ENCODE data around the gene CHAT. TPM values are rescaled to one million over a fixed set of nuclear protein-coding genes. Genes with fewer than 3 reads are reported as not detected.

Gene CHAT
- total RNA-seq, 5 donors from 2014 or later (not counting 1 experiment from before 2014, with no cell fraction given): not detected

GRCh38 chr10:49686651-49687050, 72.8 kb downstream of the CHAT start:
- Mint-ChIP-seq H3K9me3 (peaks cover 4 to 22% (median 11%) of the 10 kb centered on the region in 3 donors), H3K36me3 (no peaks in the 10 kb centered on the region), H3K27ac (no peak overlapping the region), H3K4me3 (no peak overlapping the region), H3K4me1 (no peaks in the 10 kb centered on the region), H3K27me3 (peaks cover 45 to 47% of the 10 kb centered on the region in 2 donors)
- H3K27me3 ChIP-seq (replicated peaks in 1 of 2; ENCODE audit: control insufficient read depth in 2 of 2, extremely low read depth in 1 of 2, insufficient read depth in 2 of 2, low read length in 1 of 2): peaks cover 13 to 33% of the 10 kb centered on the region in 2 experiments
- WGBS (ENCODE audit: insufficient coverage): 75% methylated on average over 1 of the region's 4 CpGs
- H3K27ac ChIP-seq (ENCODE audit: low read length): no peak overlapping the region
- H3K36me3 ChIP-seq (ENCODE audit: control insufficient read depth in 2 of 2, extremely low read depth in 1 of 2, insufficient read depth in 1 of 2, low read length in 1 of 2): no peaks in the 10 kb centered on the region
- ChIA-PET POLR2A (no interaction called here), CTCF (no interaction called here)
- no peak for DNase-seq
- no peak overlapping the region for H3K4me3 ChIP-seq (ENCODE audit: control insufficient read depth in 1 of 2, extremely low read depth in 1 of 2, low read length in 1 of 2)
- ATAC-seq (replicated peaks in 1 of 4): no peak
- H3K4me1 ChIP-seq (ENCODE audit: control insufficient read depth in 1 of 2, extremely low read depth in 1 of 2, insufficient read depth in 2 of 2, low read length in 2 of 2): no peaks in the 10 kb centered on the region
- H3K9me3 ChIP-seq: no peaks in the 10 kb centered on the region

GRCh38 chr10:49688261-49688846, 74.5 kb downstream of the CHAT start:
- no peak overlapping the region for H3K4me3 ChIP-seq (ENCODE audit: control insufficient read depth in 1 of 2, extremely low read depth in 1 of 2, low read length in 1 of 2)
- H3K9me3 Mint-ChIP-seq: peaks cover 0 to 13% (median 12%) of the 10 kb centered on the region in 3 donors
- no peaks in the 10 kb centered on the region for H3K4me1 ChIP-seq (ENCODE audit: control insufficient read depth in 1 of 2, extremely low read depth in 1 of 2, insufficient read depth in 2 of 2, low read length in 2 of 2)
- whole genome bisulfite sequencing (ENCODE audit: insufficient coverage): 43% methylated on average over 8 of the region's 8 CpGs
- no peaks in the 10 kb centered on the region for H3K36me3 Mint-ChIP-seq
- ATAC-seq (replicated peaks in 1 of 4): no peak
- H3K27me3 Mint-ChIP-seq: peaks cover 54 to 59% of the 10 kb centered on the region in 2 donors
- H3K9me3 ChIP-seq: no peaks in the 10 kb centered on the region
- POLR2A ChIA-PET: no interaction called here
- no peak overlapping the region for H3K27ac Mint-ChIP-seq
- DNase-seq: no peak
- no peaks in the 10 kb centered on the region for H3K4me1 Mint-ChIP-seq
- no peak overlapping the region for H3K27ac ChIP-seq (ENCODE audit: low read length)
- H3K36me3 ChIP-seq (ENCODE audit: control insufficient read depth in 2 of 2, extremely low read depth in 1 of 2, insufficient read depth in 1 of 2, low read length in 1 of 2): no peaks in the 10 kb centered on the region
- H3K27me3 ChIP-seq (replicated peaks in 1 of 2; ENCODE audit: control insufficient read depth in 2 of 2, extremely low read depth in 1 of 2, insufficient read depth in 2 of 2, low read length in 1 of 2): peaks cover 15 to 37% of the 10 kb centered on the region in 2 experiments
- no peak overlapping the region for H3K4me3 Mint-ChIP-seq
- CTCF ChIA-PET: no interaction called here

GRCh38 chr10:49688920-49689319, 75.1 kb downstream of the CHAT start:
- no peak overlapping the region for H3K4me3 ChIP-seq (ENCODE audit: control insufficient read depth in 1 of 2, extremely low read depth in 1 of 2, low read length in 1 of 2)
- no peaks in the 10 kb centered on the region for H3K36me3 ChIP-seq (ENCODE audit: control insufficient read depth in 2 of 2, extremely low read depth in 1 of 2, insufficient read depth in 1 of 2, low read length in 1 of 2)
- peaks cover 15 to 39% of the 10 kb centered on the region in 2 experiments for H3K27me3 ChIP-seq (replicated peaks in 1 of 2; ENCODE audit: control insufficient read depth in 2 of 2, extremely low read depth in 1 of 2, insufficient read depth in 2 of 2, low read length in 1 of 2)
- no peak overlapping the region for H3K4me3 Mint-ChIP-seq
- peaks cover 54 to 61% of the 10 kb centered on the region in 2 donors for H3K27me3 Mint-ChIP-seq
- whole genome bisulfite sequencing (ENCODE audit: insufficient coverage): 19% methylated on average over 4 of the region's 7 CpGs
- H3K9me3 Mint-ChIP-seq: peaks cover 0 to 13% (median 12%) of the 10 kb centered on the region in 3 donors
- POLR2A ChIA-PET: no interaction called here
- no peak for DNase-seq
- H3K36me3 Mint-ChIP-seq: no peaks in the 10 kb centered on the region
- CTCF ChIA-PET: no interaction called here
- H3K9me3 ChIP-seq: no peaks in the 10 kb centered on the region
- no peak overlapping the region for H3K27ac ChIP-seq (ENCODE audit: low read length)
- H3K27ac Mint-ChIP-seq: no peak overlapping the region
- no peak for ATAC-seq (replicated peaks in 1 of 4)
- H3K4me1 ChIP-seq (ENCODE audit: control insufficient read depth in 1 of 2, extremely low read depth in 1 of 2, insufficient read depth in 2 of 2, low read length in 2 of 2): no peaks in the 10 kb centered on the region
- no peaks in the 10 kb centered on the region for H3K4me1 Mint-ChIP-seq

- ChIA-PET POLR2A (no interaction called here), CTCF (no interaction called here)
- WGBS (ENCODE audit: insufficient coverage): 23% methylated on average over 10 of the region's 12 CpGs
- DNase-seq (no peak), ATAC-seq (replicated peaks in 1 of 4) (no peak)
- Mint-ChIP-seq H3K27ac (no peak overlapping the region), H3K27me3 (peaks cover 55 to 59% of the 10 kb centered on the region in 2 donors), H3K9me3 (peaks cover 0 to 13% (median 9%) of the 10 kb centered on the region in 3 donors), H3K36me3 (no peaks in the 10 kb centered on the region), H3K4me3 (no peak overlapping the region), H3K4me1 (no peaks in the 10 kb centered on the region)
- no peaks in the 10 kb centered on the region for H3K9me3 ChIP-seq
- H3K4me3 ChIP-seq (ENCODE audit: control insufficient read depth in 1 of 2, extremely low read depth in 1 of 2, low read length in 1 of 2): no peak overlapping the region
- peaks cover 15 to 42% of the 10 kb centered on the region in 2 experiments for H3K27me3 ChIP-seq (replicated peaks in 1 of 2; ENCODE audit: control insufficient read depth in 2 of 2, extremely low read depth in 1 of 2, insufficient read depth in 2 of 2, low read length in 1 of 2)
- no peak overlapping the region for H3K27ac ChIP-seq (ENCODE audit: low read length)
- no peaks in the 10 kb centered on the region for H3K4me1 ChIP-seq (ENCODE audit: control insufficient read depth in 1 of 2, extremely low read depth in 1 of 2, insufficient read depth in 2 of 2, low read length in 2 of 2)
- no peaks in the 10 kb centered on the region for H3K36me3 ChIP-seq (ENCODE audit: control insufficient read depth in 2 of 2, extremely low read depth in 1 of 2, insufficient read depth in 1 of 2, low read length in 1 of 2)
Observed at GRCh38 chr10:49689882-49690510, 76.2 kb downstream of the CHAT start.

GRCh38 chr10:49690698-49691356, 77.0 kb downstream of the CHAT start:
- Histone ChIP-seq H3K36me3 (ENCODE audit: control insufficient read depth in 2 of 2, extremely low read depth in 1 of 2, insufficient read depth in 1 of 2, low read length in 1 of 2) (no peaks in the 10 kb centered on the region), H3K9me3 (no peaks in the 10 kb centered on the region), H3K27me3 (replicated peaks in 1 of 2; ENCODE audit: control insufficient read depth in 2 of 2, extremely low read depth in 1 of 2, insufficient read depth in 2 of 2, low read length in 1 of 2) (peaks cover 15 to 42% of the 10 kb centered on the region in 2 experiments), H3K4me1 (ENCODE audit: control insufficient read depth in 1 of 2, extremely low read depth in 1 of 2, insufficient read depth in 2 of 2, low read length in 2 of 2) (no peaks in the 10 kb centered on the region), H3K4me3 (ENCODE audit: control insufficient read depth in 1 of 2, extremely low read depth in 1 of 2, low read length in 1 of 2) (no peak overlapping the region), H3K27ac (ENCODE audit: low read length) (no peak overlapping the region)
- CTCF ChIA-PET: no interaction called here
- ATAC-seq (replicated peaks in 1 of 4) (peak in 1 of 4 experiments; percentile 27), DNase-seq (no peak)
- H3K27me3 Mint-ChIP-seq: peaks cover 53 to 59% of the 10 kb centered on the region in 2 donors
- no peaks in the 10 kb centered on the region for H3K36me3 Mint-ChIP-seq
- WGBS (ENCODE audit: insufficient coverage): 5% methylated on average over 4 of the region's 12 CpGs
- no peak overlapping the region for H3K27ac Mint-ChIP-seq
- H3K9me3 Mint-ChIP-seq: peaks cover 0 to 9% (median 9%) of the 10 kb centered on the region in 3 donors
- POLR2A ChIA-PET: no interaction called here
- no peak overlapping the region for H3K4me3 Mint-ChIP-seq
- H3K4me1 Mint-ChIP-seq: no peaks in the 10 kb centered on the region

GRCh38 chr10:49691588-49691987, 77.8 kb downstream of the CHAT start:
- ATAC-seq (replicated peaks in 1 of 4) (no peak), DNase-seq (no peak)
- peaks cover 53 to 59% of the 10 kb centered on the region in 2 donors for H3K27me3 Mint-ChIP-seq
- Histone ChIP-seq H3K9me3 (no peaks in the 10 kb centered on the region), H3K27ac (ENCODE audit: low read length) (no peak overlapping the region), H3K27me3 (replicated peaks in 1 of 2; ENCODE audit: control insufficient read depth in 2 of 2, extremely low read depth in 1 of 2, insufficient read depth in 2 of 2, low read length in 1 of 2) (peaks cover 15 to 45% of the 10 kb centered on the region in 2 experiments), H3K4me1 (ENCODE audit: control insufficient read depth in 1 of 2, extremely low read depth in 1 of 2, insufficient read depth in 2 of 2, low read length in 2 of 2) (no peaks in the 10 kb centered on the region), H3K4me3 (ENCODE audit: control insufficient read depth in 1 of 2, extremely low read depth in 1 of 2, low read length in 1 of 2) (no peak overlapping the region), H3K36me3 (ENCODE audit: control insufficient read depth in 2 of 2, extremely low read depth in 1 of 2, insufficient read depth in 1 of 2, low read length in 1 of 2) (no peaks in the 10 kb centered on the region)
- H3K36me3 Mint-ChIP-seq: no peaks in the 10 kb centered on the region
- H3K4me3 Mint-ChIP-seq: no peak overlapping the region
- ChIA-PET POLR2A (no interaction called here), CTCF (no interaction called here)
- no peak overlapping the region for H3K27ac Mint-ChIP-seq
- 50% methylated on average over 3 of the region's 9 CpGs for WGBS (ENCODE audit: insufficient coverage)
- H3K4me1 Mint-ChIP-seq: no peaks in the 10 kb centered on the region
- H3K9me3 Mint-ChIP-seq: peaks cover 0 to 8% (median 4%) of the 10 kb centered on the region in 3 donors

Measured in T-cell (primary cell).